Measurements from ENCODE around the gene RNF114. TPM values are rescaled to one million over a fixed set of nuclear protein-coding genes. Genes with fewer than 3 reads are reported as not detected.

RNF114 gene
- total RNA-seq, 3 donors from 2014 or later: 224 TPM

DNA sequence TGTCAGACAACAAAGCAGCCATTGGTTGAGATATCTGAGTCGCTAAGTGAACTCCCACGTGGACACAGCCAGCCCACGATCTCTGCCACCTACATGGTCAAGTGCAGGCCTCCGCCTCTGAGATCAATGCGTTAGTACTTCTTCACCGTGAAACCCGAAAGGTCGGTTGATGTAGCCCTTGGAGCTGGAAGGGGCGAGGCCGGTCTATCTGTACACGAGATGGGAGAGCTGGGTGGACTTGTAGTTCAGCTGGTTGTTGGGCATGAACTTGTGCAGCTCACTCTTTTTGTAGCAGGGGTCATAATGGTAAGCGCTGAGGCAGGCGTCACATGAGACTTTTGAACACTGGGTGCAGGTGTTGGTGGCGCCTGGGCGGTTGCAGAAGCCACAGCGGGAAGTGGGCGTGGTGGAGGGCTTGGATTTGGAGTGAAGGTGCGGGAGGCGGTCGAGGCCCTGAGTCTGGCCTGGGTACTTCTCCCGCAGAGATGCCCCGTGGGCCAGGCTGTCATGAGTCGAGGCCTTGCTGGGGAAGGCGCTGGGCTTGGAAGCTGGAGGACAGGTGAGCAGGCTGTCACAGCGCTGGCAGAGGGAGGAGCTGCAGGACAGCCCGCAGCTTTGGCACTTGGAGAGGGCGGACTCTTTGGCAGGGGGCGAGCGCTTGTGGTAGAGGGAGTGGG is 30.6 kb upstream of the RNF114 start:
- Histone ChIP-seq H3K36me3 (no peaks in the 10 kb centered on the region), H3K4me3 (no peak overlapping the region), H3K4me1 (no peaks in the 10 kb centered on the region), H3K27me3 (no peaks in the 10 kb centered on the region), H3K9me3 (no peaks in the 10 kb centered on the region), H3K27ac (no peak overlapping the region)
- DNase-seq (ENCODE audit: low spot score in 2 of 2): peak in 1 of 2 donors; percentile 19
- intact Hi-C loops (cut with DNase I; ENCODE audit: low total_unique reads): no loop called here
- TF ChIP-seq POLR2A (IDR thresholded peaks at IDR 0.05) (no peak), POLR2AphosphoS5 (IDR thresholded peaks at IDR 0.05) (no peak)
- TF ChIP-seq, protein P1, sequence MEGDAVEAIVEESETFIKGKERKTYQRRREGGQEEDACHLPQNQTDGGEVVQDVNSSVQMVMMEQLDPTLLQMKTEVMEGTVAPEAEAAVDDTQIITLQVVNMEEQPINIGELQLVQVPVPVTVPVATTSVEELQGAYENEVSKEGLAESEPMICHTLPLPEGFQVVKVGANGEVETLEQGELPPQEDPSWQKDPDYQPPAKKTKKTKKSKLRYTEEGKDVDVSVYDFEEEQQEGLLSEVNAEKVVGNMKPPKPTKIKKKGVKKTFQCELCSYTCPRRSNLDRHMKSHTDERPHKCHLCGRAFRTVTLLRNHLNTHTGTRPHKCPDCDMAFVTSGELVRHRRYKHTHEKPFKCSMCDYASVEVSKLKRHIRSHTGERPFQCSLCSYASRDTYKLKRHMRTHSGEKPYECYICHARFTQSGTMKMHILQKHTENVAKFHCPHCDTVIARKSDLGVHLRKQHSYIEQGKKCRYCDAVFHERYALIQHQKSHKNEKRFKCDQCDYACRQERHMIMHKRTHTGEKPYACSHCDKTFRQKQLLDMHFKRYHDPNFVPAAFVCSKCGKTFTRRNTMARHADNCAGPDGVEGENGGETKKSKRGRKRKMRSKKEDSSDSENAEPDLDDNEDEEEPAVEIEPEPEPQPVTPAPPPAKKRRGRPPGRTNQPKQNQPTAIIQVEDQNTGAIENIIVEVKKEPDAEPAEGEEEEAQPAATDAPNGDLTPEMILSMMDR (IDR thresholded peaks at IDR 0.05): no peak

DNA sequence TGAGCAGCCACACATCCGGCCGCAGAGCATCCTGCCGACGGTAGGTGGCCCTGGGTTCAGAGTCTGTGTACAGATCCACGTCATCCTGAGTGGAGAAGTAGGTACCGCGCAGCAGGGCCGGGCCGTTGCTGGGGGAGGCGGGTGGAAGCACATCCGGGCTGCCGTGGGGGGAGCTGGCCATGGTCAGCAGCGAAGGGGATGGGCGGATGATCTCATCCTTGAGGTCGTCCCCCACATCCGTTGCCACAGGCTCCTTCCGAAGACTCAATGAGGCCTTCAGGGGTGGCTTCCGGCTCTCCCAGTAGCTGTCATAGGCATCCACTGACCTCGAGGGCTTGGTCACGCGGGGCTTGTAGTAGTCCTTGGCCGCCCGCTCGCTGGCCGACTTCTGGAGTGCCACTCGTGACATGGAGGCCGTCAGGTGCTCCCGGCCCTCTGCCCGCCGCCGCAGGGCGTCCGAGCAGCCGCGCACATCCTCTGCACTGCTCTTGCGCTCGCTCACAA is 30.0 kb upstream of the RNF114 start:
- no peaks in the 10 kb centered on the region for H3K36me3 ChIP-seq
- intact Hi-C loops (cut with DNase I; ENCODE audit: low total_unique reads): no loop called here

DNA sequence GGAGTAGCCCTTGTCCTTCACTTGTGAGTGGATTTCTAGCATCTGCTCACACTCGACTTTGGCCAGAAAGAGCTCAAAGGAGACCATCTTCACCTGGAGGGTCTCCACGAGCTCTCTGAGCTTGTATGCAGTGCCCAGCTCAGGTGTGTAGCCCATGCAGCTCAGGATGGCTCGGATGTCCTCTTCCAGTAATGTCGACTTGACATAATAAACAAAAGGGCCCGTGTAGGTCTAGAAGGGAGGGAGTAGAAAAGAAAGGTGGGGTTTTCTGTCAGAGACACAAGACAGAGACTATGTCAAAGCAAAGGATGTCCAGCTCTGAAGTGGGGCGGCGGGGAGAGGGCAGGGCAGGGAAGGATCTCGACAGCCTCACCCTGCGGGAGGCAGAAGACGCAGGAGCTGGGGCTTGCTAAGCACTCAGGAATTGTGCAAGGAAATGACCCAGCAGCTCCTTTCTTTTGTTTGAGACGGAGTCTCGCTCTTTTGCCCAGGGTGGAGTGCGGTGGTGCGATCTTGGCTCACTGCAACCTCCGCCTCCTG is 29.5 kb upstream of the RNF114 start:
- Histone ChIP-seq H3K9me3 (no peaks in the 10 kb centered on the region), H3K36me3 (no peaks in the 10 kb centered on the region), H3K27me3 (no peaks in the 10 kb centered on the region), H3K4me1 (no peaks in the 10 kb centered on the region), H3K27ac (no peak overlapping the region), H3K4me3 (no peak overlapping the region)
- intact Hi-C loops (cut with DNase I; ENCODE audit: low total_unique reads): no loop called here
- DNase-seq (ENCODE audit: low spot score in 2 of 2): peak in 1 of 2 donors; percentile 20
- TF ChIP-seq POLR2A (IDR thresholded peaks at IDR 0.05) (no peak), POLR2AphosphoS5 (IDR thresholded peaks at IDR 0.05) (no peak)
- TF ChIP-seq, protein P1 (IDR thresholded peaks at IDR 0.05): no peak

More for the DNA sequence above, 30.0 kb upstream of the RNF114 start:
- H3K4me3 ChIP-seq: no peak overlapping the region
- no peak for TF ChIP-seq POLR2A (IDR thresholded peaks at IDR 0.05)
- no peak for TF ChIP-seq POLR2AphosphoS5 (IDR thresholded peaks at IDR 0.05)
- TF ChIP-seq, protein P1 (IDR thresholded peaks at IDR 0.05): no peak
- no peak overlapping the region for H3K27ac ChIP-seq
- no peaks in the 10 kb centered on the region for H3K27me3 ChIP-seq
- no peak for DNase-seq (ENCODE audit: low spot score in 2 of 2)
- H3K4me1 ChIP-seq: no peaks in the 10 kb centered on the region
- H3K9me3 ChIP-seq: no peaks in the 10 kb centered on the region

DNA sequence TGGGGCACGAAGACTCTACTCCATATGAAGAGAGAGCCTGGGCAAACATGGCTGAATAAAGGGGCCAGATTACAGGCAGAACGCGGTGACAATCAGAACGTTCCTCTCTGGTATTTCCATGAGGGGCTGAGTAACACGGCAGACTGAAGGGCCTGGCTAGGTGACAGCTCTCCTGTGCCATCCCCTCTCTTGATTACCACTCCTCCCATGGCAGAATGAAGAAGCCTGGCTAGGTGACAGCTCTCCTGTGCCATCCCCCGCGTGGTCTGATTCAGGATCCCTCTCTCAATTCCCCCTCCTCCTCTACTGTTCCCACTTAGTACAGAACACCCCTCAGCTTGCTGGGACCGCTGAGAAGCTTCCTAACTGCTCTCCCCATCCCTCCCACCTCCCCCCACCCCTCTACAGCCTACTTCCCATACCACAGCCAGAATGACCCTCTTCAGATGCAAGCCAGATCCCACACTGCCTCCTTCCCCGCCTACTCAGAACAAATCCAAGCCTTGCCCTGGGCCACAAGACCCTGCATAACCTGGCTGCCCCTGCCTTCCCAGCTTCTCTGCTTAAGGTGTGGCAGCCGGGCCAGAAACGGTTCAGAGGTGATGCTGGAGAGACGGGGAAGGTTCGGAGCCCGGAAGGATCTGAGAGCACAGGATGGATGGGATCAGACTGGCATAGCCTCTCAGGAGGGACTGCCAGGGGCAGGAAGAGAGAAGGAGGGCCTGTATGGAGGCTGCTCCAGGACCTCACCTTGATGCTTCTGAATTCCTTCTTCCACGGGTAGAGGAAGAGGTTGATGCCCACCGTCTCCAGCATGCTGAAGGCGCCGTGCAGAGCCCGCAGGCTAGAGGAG is 28.6 kb upstream of the RNF114 start:
- peak in 1 of 2 donors; percentile 37 for DNase-seq (ENCODE audit: low spot score in 2 of 2)
- H3K36me3 ChIP-seq: no peaks in the 10 kb centered on the region
- H3K27ac ChIP-seq: peak overlapping the region; percentile 5 to 45
- no peak overlapping the region for H3K4me3 ChIP-seq
- no peaks in the 10 kb centered on the region for H3K9me3 ChIP-seq
- no peaks in the 10 kb centered on the region for H3K27me3 ChIP-seq
- intact Hi-C loops (cut with DNase I; ENCODE audit: low total_unique reads): no loop called here
- TF ChIP-seq, protein P1 (IDR thresholded peaks at IDR 0.05): no peak
- TF ChIP-seq POLR2AphosphoS5 (IDR thresholded peaks at IDR 0.05) (no peak), POLR2A (IDR thresholded peaks at IDR 0.05) (no peak)
- H3K4me1 ChIP-seq: no peaks in the 10 kb centered on the region

DNA sequence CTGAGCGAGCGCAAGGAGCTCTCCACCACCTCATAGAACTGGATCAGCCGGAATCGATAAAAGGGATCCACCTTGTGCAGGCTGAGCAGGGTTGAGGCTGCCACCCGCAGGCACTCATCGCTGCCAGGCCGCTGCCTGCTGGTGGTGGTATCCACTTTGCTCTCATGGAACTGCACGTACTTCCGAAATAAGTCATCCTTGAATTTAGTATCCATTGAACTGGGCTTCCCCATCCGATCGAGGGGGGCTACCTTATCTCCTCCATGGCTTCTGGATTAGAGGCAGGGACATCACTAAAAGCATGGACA is 28.0 kb upstream of the RNF114 start:
- H3K27me3 ChIP-seq: no peaks in the 10 kb centered on the region
- no peaks in the 10 kb centered on the region for H3K9me3 ChIP-seq
- no peaks in the 10 kb centered on the region for H3K4me1 ChIP-seq
- peak; percentile 46 to 50 for DNase-seq (ENCODE audit: low spot score in 2 of 2)
- H3K36me3 ChIP-seq: no peaks in the 10 kb centered on the region
- TF ChIP-seq POLR2AphosphoS5 (IDR thresholded peaks at IDR 0.05) (no peak), POLR2A (IDR thresholded peaks at IDR 0.05) (no peak)
- TF ChIP-seq, protein P1 (IDR thresholded peaks at IDR 0.05): no peak
- no peak overlapping the region for H3K4me3 ChIP-seq
- intact Hi-C loops (cut with DNase I; ENCODE audit: low total_unique reads): no loop called here
- peak overlapping the region in 1 of 2 donors; percentile 34 for H3K27ac ChIP-seq
